ENCODE measurements around the gene SRR. TPM values are rescaled to one million over a fixed set of nuclear protein-coding genes. Genes with fewer than 3 reads are reported as not detected.

SRR gene
- total RNA-seq, 1 experiment from 2014 or later = 5.6 TPM

DNA sequence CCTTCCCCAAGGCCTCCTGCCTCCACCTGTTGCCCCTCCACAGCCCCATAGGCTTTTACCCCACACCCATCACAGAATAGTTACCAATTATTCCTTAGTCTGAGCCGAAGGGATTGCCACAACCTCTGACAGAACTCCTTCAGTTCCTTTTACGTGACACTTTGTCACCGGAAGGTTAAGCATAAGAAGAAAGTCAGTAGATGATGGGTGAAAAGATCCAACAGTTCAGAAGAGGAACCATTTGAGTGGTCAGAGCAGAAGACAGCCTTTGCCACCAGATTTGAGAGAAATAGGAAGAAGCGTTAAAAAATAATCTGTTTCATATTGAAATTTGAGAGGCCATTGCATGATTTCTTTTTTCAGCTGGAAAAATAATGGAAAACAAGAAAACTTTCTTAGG lies 1.2 kb downstream of the SRR start:
- H2BK5ac ChIP-seq (ENCODE audit: insufficient read length, low read length) = no peak overlapping the region

More for the DNA sequence above, 1.2 kb downstream of the SRR start:
- H4K5ac ChIP-seq (ENCODE audit: insufficient read length, low read depth, low read length) = no peak overlapping the region
- Mint-ChIP-seq H3K4me1 (peaks cover 7 to 15% of the 10 kb centered on the region in 2 experiments; a peak in 3 of 4 replicates), H3K27ac (no peak overlapping the region), H3K9me3 (no peaks in the 10 kb centered on the region), H3K36me3 (ENCODE audit: insufficient read depth in 1 of 3, low read depth in 3 of 3) (peaks cover 9 to 22% (median 12%) of the 10 kb centered on the region in 3 experiments; a peak in 6 of 7 replicates), H3K4me3 (peak overlapping the region; percentile 36 to 53), H3K27me3 (ENCODE audit: low read depth) (peaks cover 3% of the 10 kb centered on the region; the same call in 1 of the 2 replicates)
- H4K91ac ChIP-seq (ENCODE audit: insufficient read length, low read depth, low read length) = no peak overlapping the region
- no peak overlapping the region for H3K4ac ChIP-seq (ENCODE audit: low read depth, low read length)
- H3K23me2 ChIP-seq (ENCODE audit: insufficient read length, low read depth, low read length, poor library complexity, severe bottlenecking) = peaks cover 5% of the 10 kb centered on the region
- no peak overlapping the region for H3K14ac ChIP-seq (ENCODE audit: insufficient read depth, low read length)
- no CpG with 5 or more reads among the region's 4 CpGs for WGBS (ENCODE audit: extremely low coverage, insufficient read length, low lambda C conversion rate)
- no peaks in the 10 kb centered on the region for H3K4me1 ChIP-seq (ENCODE audit: insufficient read depth, low read length)
- H3K18ac ChIP-seq (ENCODE audit: insufficient read length, low read depth, low read length) = no peak overlapping the region
- no peak overlapping the region for H2BK120ac ChIP-seq (ENCODE audit: low read depth, low read length, poor library complexity, severe bottlenecking)
- DNase-seq = no peak
- H3K4me2 ChIP-seq (ENCODE audit: insufficient read depth, insufficient read length, low read length) = no peak overlapping the region
- no peaks in the 10 kb centered on the region for H3K79me2 ChIP-seq (ENCODE audit: insufficient read depth, low read length)
- H2BK15ac ChIP-seq (ENCODE audit: low read depth, low read length) = no peak overlapping the region
- no peak overlapping the region for H2BK20ac ChIP-seq (ENCODE audit: low read depth, low read length, poor library complexity, severe bottlenecking)
- no peak overlapping the region for H4K8ac ChIP-seq (replicated peaks; ENCODE audit: insufficient read length, low read depth, low read length)
- H3K27ac ChIP-seq (ENCODE audit: insufficient read length, low read depth, low read length) = no peak overlapping the region
- H3K9me3 ChIP-seq (ENCODE audit: control insufficient read depth, low read depth, low read length) = no peaks in the 10 kb centered on the region
- peaks cover 4% of the 10 kb centered on the region for H3K79me1 ChIP-seq (ENCODE audit: insufficient read depth, low read depth, low read length, poor library complexity, severe bottlenecking)
- no peak overlapping the region for H2BK12ac ChIP-seq (ENCODE audit: insufficient read length, low read depth, low read length)
- H2AK5ac ChIP-seq (ENCODE audit: insufficient read length, low read length) = no peak overlapping the region
- no peaks in the 10 kb centered on the region; the same call in 1 of the 2 replicates for H3K27me3 ChIP-seq (ENCODE audit: insufficient read depth, low read length)
- H3K56ac ChIP-seq (ENCODE audit: insufficient read length, low read depth, low read length) = no peak overlapping the region
- no peak overlapping the region for H2AFZ ChIP-seq (ENCODE audit: low read length)
- no peak overlapping the region for H3K9ac ChIP-seq (ENCODE audit: extremely low read depth, insufficient read length, low read length)
- H3T11ph ChIP-seq (ENCODE audit: low read length) = no peak overlapping the region
- no peaks in the 10 kb centered on the region for H4K20me1 ChIP-seq (ENCODE audit: control insufficient read depth, insufficient read depth, insufficient read length)
- TF ChIP-seq, protein P1, sequence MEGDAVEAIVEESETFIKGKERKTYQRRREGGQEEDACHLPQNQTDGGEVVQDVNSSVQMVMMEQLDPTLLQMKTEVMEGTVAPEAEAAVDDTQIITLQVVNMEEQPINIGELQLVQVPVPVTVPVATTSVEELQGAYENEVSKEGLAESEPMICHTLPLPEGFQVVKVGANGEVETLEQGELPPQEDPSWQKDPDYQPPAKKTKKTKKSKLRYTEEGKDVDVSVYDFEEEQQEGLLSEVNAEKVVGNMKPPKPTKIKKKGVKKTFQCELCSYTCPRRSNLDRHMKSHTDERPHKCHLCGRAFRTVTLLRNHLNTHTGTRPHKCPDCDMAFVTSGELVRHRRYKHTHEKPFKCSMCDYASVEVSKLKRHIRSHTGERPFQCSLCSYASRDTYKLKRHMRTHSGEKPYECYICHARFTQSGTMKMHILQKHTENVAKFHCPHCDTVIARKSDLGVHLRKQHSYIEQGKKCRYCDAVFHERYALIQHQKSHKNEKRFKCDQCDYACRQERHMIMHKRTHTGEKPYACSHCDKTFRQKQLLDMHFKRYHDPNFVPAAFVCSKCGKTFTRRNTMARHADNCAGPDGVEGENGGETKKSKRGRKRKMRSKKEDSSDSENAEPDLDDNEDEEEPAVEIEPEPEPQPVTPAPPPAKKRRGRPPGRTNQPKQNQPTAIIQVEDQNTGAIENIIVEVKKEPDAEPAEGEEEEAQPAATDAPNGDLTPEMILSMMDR (conservative IDR thresholded peaks at IDR 0.05) = no peak
- no peak overlapping the region for H3K23ac ChIP-seq (ENCODE audit: insufficient read length, low read depth, low read length)

All from H9 (cell line).